ENCODE results near the gene CNNM4.
"Not testable (repeated sequence)": the region's sequence is repeated elsewhere in the genome, so short reads cannot be mapped to it uniquely, and the experiment has no call there.

Gene CNNM4

GRCh38 chr2:96772903-96773671 is 12.4 kb downstream of the CNNM4 start:
- no peak overlapping the region for H3K4me2 ChIP-seq (ENCODE audit: low read length)
- H3K36me3 ChIP-seq (ENCODE audit: insufficient read depth, low read length), result no peaks in the 10 kb centered on the region
- no peaks in the 10 kb centered on the region for H3K27me3 ChIP-seq (ENCODE audit: control insufficient read depth, insufficient read depth, low read length)
- no peak overlapping the region for H3K9ac ChIP-seq (ENCODE audit: low read depth, low read length)
- H3K9me3 ChIP-seq (replicated peaks; ENCODE audit: low read length), result no peaks in the 10 kb centered on the region
- peaks cover 5% of the 10 kb centered on the region for H3K4me1 ChIP-seq (ENCODE audit: control insufficient read depth, insufficient read depth, low read length)
- no peak overlapping the region for H3K4me3 ChIP-seq (ENCODE audit: low read length)

DNA sequence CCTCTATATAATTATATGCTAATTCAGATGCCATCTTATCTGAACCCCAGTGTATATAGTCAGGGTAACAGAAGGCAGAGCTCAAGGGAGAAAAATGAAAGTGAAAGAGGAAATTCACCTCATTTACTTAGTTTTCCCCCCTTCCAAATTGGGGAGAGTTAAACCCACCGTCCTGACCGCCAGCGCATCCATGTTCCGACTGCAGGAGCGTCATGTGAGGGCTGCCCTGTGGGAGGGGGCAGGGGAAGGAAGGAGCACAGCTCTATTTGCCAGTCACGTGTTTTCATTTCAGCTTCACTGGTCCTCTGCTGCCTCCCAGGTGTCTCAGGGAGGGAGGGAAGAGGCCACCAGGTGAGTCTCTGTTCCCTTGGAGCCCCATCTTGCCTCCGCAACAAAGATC is 13.2 kb downstream of the CNNM4 start:
- no peak overlapping the region for H3K4me3 ChIP-seq (ENCODE audit: low read length)
- no peak overlapping the region for H3K4me2 ChIP-seq (ENCODE audit: low read length)
- peaks cover 5% of the 10 kb centered on the region for H3K4me1 ChIP-seq (ENCODE audit: control insufficient read depth, insufficient read depth, low read length)
- no peak overlapping the region for H3K9ac ChIP-seq (ENCODE audit: low read depth, low read length)
- H3K36me3 ChIP-seq (ENCODE audit: insufficient read depth, low read length), result no peaks in the 10 kb centered on the region
- no peaks in the 10 kb centered on the region for H3K27me3 ChIP-seq (ENCODE audit: control insufficient read depth, insufficient read depth, low read length)
- H3K9me3 ChIP-seq (replicated peaks; ENCODE audit: low read length), result no peaks in the 10 kb centered on the region

DNA sequence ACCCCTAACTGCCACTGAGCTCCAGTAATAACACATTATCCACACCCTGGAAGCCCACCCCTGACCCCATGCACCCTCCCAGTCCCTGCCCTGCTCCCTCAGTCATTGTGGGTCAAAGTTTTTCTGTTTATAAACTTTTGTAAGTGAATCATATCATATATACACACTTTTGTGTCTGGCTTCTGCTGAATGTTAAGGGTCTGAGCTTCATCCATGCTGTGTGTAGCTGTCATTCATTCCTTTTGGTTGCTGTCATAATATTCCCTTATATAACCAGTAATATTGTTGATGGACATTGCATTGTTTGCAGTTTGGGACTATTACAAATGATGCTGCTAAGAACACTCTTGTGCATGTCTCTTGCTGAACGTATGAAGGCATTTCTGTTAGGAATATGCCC is 14.5 kb downstream of the CNNM4 start:
- Histone ChIP-seq H3K4me2 (ENCODE audit: low read length) (no peak overlapping the region), H3K9me3 (replicated peaks; ENCODE audit: low read length) (no peaks in the 10 kb centered on the region), H3K36me3 (ENCODE audit: insufficient read depth, low read length) (no peaks in the 10 kb centered on the region), H3K27me3 (ENCODE audit: control insufficient read depth, insufficient read depth, low read length) (no peaks in the 10 kb centered on the region), H3K9ac (ENCODE audit: low read depth, low read length) (no peak overlapping the region), H3K4me1 (ENCODE audit: control insufficient read depth, insufficient read depth, low read length) (peaks cover 5% of the 10 kb centered on the region), H3K4me3 (ENCODE audit: low read length) (no peak overlapping the region)

- H3K9me3 ChIP-seq (replicated peaks; ENCODE audit: low read length), result no peaks in the 10 kb centered on the region
- no peaks in the 10 kb centered on the region for H3K36me3 ChIP-seq (ENCODE audit: insufficient read depth, low read length)
Observed at GRCh38 chr2:96783388-96783787, 22.7 kb downstream of the CNNM4 start.

DNA sequence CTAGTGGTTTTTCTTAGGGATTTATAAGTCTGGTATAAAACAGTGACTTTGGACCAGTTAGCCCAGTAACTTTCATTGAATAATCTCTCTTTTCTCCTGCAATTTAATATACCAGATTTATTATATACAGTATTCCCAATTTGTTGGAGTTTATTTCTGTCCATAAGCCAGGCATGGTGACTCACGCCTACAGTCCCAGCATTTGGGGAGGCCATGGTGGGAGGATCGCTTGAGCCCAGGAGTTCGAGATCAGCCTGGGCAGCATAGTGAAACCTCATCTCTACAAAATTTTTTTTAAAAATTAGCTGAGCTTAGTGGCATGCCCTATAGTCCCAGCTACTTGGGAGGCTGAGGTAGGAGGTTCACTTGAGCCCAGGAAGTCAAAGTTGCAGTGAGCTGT is 26.7 kb downstream of the CNNM4 start:
- Histone ChIP-seq H3K9me3 (replicated peaks; ENCODE audit: low read length) (no peaks in the 10 kb centered on the region), H3K36me3 (ENCODE audit: insufficient read depth, low read length) (no peaks in the 10 kb centered on the region), H3K4me3 (ENCODE audit: low read length) (no peak overlapping the region), H3K27me3 (ENCODE audit: control insufficient read depth, insufficient read depth, low read length) (peaks cover 7% of the 10 kb centered on the region), H3K4me2 (ENCODE audit: low read length) (peak overlapping the region; percentile 42), H3K9ac (ENCODE audit: low read depth, low read length) (no peak overlapping the region), H3K4me1 (ENCODE audit: control insufficient read depth, insufficient read depth, low read length) (peaks cover 30% of the 10 kb centered on the region)

More at GRCh38 chr2:96783388-96783787, 22.7 kb downstream of the CNNM4 start:
- Histone ChIP-seq H3K4me1 (ENCODE audit: control insufficient read depth, insufficient read depth, low read length) (peaks cover 23% of the 10 kb centered on the region), H3K27me3 (ENCODE audit: control insufficient read depth, insufficient read depth, low read length) (peaks cover 7% of the 10 kb centered on the region), H3K9ac (ENCODE audit: low read depth, low read length) (no peak overlapping the region), H3K4me3 (ENCODE audit: low read length) (no peak overlapping the region), H3K4me2 (ENCODE audit: low read length) (no peak overlapping the region)

DNA sequence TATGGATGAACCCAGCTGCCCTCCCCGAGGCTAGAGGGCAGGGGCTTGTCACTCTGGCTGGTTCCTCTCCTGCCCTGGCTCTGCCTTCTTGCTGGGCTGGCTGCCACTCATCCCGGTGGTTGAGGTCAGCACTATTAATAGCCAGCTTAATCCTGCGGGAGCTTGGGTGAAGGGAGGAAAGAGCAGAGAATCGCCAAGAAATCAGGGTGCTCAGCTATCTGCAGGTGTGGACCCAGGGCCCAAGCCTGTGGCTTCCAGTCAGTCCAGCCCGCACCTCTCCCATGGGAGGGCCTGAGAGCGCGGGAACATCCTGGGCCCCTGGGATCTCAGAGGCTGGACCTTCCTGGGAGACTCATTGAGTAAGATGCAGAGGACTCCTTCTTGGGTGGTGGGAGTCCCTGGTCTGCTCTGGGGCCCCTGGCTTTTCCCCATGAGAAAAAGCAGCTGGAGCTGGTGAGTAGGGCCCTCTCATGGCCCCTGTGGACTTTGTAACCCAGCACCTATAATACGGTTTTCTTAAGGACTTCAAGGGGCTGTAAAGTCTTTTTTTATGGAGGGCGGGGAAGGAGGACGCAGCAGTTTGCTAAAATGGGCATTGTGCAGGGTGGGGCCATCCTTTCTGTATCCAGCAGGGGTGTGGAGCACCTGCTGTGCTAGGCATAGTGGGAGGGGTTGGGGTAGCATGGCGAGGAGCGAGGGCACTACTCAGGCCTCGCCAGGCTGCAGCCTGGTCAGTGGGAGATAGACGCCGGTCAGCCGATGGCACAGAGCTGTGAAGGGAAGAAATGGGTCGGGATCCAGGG is 27.9 kb downstream of the CNNM4 start:
- H3K4me1 ChIP-seq (ENCODE audit: control insufficient read depth, insufficient read depth, low read length), result peaks cover 30% of the 10 kb centered on the region
- H3K4me3 ChIP-seq (ENCODE audit: low read length), result no peak overlapping the region
- H3K27me3 ChIP-seq (ENCODE audit: control insufficient read depth, insufficient read depth, low read length), result no peaks in the 10 kb centered on the region
- no peak overlapping the region for H3K9ac ChIP-seq (ENCODE audit: low read depth, low read length)
- H3K9me3 ChIP-seq (replicated peaks; ENCODE audit: low read length), result no peaks in the 10 kb centered on the region
- no peaks in the 10 kb centered on the region for H3K36me3 ChIP-seq (ENCODE audit: insufficient read depth, low read length)
- no peak overlapping the region for H3K4me2 ChIP-seq (ENCODE audit: low read length)

DNA sequence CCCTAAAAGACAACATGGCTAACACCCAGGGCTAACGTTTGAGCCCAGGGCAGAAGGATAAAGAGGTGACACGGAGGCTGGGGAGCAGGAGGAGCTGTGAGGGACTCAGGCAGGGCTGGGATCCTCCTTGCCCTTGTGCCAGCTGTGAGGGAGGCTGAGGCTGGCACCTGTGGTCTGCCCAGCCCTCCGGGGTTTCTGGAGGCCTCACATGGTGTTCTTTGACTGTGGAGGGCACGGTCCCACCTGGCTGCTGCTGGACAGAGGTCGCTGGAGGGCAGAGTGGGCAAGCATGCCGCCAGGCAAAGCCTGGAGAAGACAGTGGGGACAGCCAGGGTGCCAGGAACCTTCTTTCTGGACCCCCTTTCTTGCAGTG is 28.5 kb downstream of the CNNM4 start:
- Histone ChIP-seq H3K9me3 (replicated peaks; ENCODE audit: low read length) (no peaks in the 10 kb centered on the region), H3K4me3 (ENCODE audit: low read length) (no peak overlapping the region), H3K9ac (ENCODE audit: low read depth, low read length) (no peak overlapping the region), H3K4me2 (ENCODE audit: low read length) (no peak overlapping the region), H3K4me1 (ENCODE audit: control insufficient read depth, insufficient read depth, low read length) (peaks cover 30% of the 10 kb centered on the region), H3K27me3 (ENCODE audit: control insufficient read depth, insufficient read depth, low read length) (no peaks in the 10 kb centered on the region), H3K36me3 (ENCODE audit: insufficient read depth, low read length) (no peaks in the 10 kb centered on the region)

DNA sequence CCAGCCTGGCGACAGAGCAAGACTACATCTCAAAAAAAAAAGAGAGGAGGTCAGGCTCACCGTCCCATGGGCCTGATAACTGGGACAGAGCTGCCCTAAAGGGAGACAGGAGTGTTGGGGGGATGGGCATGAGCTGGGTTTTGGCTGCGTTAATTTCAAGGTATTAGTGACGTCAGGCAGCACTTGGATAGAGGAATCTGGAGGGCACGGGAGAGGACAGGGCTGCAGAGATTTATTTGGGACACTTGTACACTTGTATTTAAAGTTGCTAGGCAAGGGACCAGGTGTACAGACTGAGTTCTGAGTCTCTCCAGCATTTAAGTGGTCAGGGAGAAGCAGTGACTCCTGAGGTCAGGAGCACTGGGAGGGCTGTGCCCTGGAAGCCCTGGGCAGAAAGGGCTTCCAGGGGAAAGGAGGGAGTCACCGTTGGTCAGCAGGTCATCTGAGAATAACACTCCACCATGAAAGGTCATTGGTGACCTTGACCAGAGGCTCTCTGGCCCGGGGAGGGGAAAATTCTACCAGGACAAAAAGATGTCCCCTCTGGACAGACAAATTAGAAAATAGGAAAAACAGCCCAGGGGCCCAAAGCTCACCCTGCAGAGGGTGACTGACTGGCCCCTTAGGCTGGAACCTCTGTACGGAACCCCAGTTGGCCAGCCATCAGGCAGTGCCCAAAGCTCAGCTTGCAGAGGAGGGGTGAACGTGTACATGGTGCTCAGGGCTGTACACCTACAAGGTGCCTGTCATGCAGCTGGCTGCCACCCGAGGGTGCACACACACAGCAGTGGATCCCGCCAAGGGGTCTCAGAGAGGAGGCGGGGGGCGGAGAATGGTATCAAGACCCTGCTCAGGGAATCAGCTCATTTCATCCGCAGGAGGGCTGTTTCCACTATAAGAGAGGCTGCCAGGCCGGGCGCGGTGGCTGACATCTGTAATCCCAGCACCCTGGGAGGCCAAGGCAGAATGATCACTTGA is 32.4 kb downstream of the CNNM4 start:
- no peaks in the 10 kb centered on the region for H3K9me3 ChIP-seq (replicated peaks; ENCODE audit: low read length)
- H3K4me3 ChIP-seq (ENCODE audit: low read length), result no peak overlapping the region
- H3K4me2 ChIP-seq (ENCODE audit: low read length), result no peak overlapping the region
- H3K36me3 ChIP-seq (ENCODE audit: insufficient read depth, low read length), result no peaks in the 10 kb centered on the region
- no peak overlapping the region for H3K9ac ChIP-seq (ENCODE audit: low read depth, low read length)
- no peaks in the 10 kb centered on the region for H3K27me3 ChIP-seq (ENCODE audit: control insufficient read depth, insufficient read depth, low read length)
- H3K4me1 ChIP-seq (ENCODE audit: control insufficient read depth, insufficient read depth, low read length), result peaks cover 11% of the 10 kb centered on the region

DNA sequence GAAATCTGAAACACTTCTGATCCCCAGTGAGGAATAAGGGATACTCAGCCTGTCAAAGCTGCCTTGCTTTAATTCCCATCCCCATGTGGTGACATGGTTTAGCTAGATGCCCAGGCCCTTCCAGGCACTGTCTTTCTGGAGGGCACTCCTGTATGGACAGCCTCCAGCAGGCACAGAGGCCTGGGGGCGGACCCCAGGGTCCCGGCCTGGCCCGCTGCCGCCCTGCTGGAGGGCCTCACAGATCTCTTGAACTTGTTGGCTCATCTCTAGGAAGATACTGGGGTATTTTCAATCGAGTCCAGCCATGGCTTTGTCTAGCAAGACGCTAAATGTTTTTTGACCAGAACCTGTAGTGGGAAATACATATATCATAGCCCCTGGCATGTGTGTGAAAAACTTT is 34.4 kb downstream of the CNNM4 start:
- Histone ChIP-seq H3K9me3 (replicated peaks; ENCODE audit: low read length) (no peaks in the 10 kb centered on the region), H3K36me3 (ENCODE audit: insufficient read depth, low read length) (no peaks in the 10 kb centered on the region), H3K4me1 (ENCODE audit: control insufficient read depth, insufficient read depth, low read length) (no peaks in the 10 kb centered on the region), H3K27me3 (ENCODE audit: control insufficient read depth, insufficient read depth, low read length) (no peaks in the 10 kb centered on the region), H3K4me2 (ENCODE audit: low read length) (no peak overlapping the region), H3K4me3 (ENCODE audit: low read length) (no peak overlapping the region), H3K9ac (ENCODE audit: low read depth, low read length) (no peak overlapping the region)

DNA sequence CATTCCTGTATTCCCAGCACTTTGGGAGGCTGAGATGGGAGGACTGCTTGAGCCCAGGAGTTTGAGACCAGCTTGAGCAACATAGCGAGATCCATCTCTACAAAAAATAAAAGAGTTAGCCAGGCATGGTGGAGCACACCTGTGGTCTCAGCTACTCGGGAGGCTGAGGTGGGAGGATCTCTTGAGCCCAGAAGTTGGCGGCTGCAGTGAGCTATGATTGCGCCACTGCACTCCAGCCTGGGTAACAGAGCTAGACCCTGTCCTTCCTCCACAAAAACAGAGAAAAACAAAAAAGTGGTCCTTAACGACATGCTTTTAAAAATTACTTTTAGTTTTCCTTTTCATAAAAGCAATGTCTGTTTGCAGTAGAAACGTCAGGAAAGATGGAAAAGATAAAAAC is 35.8 kb downstream of the CNNM4 start:
- not testable (repeated sequence) for H3K36me3 ChIP-seq (ENCODE audit: insufficient read depth, low read length); H3K27me3 ChIP-seq (ENCODE audit: control insufficient read depth, insufficient read depth, low read length)

DNA sequence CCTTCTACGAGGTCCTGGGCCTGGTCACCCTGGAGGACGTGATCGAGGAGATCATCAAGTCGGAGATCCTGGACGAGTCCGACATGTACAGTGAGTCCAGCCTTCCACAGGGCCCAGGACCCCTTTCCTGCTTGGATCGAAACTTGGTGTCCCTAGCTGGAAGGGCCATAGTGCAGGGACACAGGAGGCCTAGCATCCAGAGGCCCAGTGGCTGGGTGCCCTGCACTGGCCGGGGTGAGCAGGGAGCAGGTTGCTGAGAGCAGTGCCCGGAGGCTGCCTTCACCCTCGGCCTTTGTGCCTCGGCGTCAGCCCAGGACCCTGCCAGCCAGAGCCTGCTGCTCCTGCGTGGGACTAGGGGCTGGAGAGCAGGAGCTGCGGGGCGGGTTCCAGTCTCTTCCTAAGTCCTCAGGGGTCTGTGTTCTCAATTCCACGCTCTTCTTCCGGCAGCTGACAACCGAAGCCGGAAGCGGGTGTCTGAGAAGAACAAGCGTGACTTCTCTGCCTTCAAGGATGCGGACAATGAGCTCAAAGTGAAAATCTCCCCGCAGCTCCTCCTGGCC is 36.4 kb downstream of the CNNM4 start:
- peaks cover 4% of the 10 kb centered on the region for H3K4me1 ChIP-seq (ENCODE audit: control insufficient read depth, insufficient read depth, low read length)

More for the DNA sequence above, 35.8 kb downstream of the CNNM4 start:
- H3K9ac ChIP-seq (ENCODE audit: low read depth, low read length); H3K4me1 ChIP-seq (ENCODE audit: control insufficient read depth, insufficient read depth, low read length); H3K9me3 ChIP-seq (replicated peaks; ENCODE audit: low read length); H3K4me3 ChIP-seq (ENCODE audit: low read length); H3K4me2 ChIP-seq (ENCODE audit: low read length): not testable (repeated sequence)

More for the DNA sequence above, 36.4 kb downstream of the CNNM4 start:
- H3K27me3 ChIP-seq (ENCODE audit: control insufficient read depth, insufficient read depth, low read length), result no peaks in the 10 kb centered on the region
- no peak overlapping the region for H3K4me2 ChIP-seq (ENCODE audit: low read length)
- H3K4me3 ChIP-seq (ENCODE audit: low read length), result no peak overlapping the region
- H3K9ac ChIP-seq (ENCODE audit: low read depth, low read length), result no peak overlapping the region
- H3K36me3 ChIP-seq (ENCODE audit: insufficient read depth, low read length), result no peaks in the 10 kb centered on the region
- no peaks in the 10 kb centered on the region for H3K9me3 ChIP-seq (replicated peaks; ENCODE audit: low read length)
